OCI-LY1 (cell line): ENCODE results near the gene ACACA.
"Not testable (repeated sequence)": the region's sequence is repeated elsewhere in the genome, so short reads cannot be mapped to it uniquely, and the experiment has no call there.

ENCODE experiments used
- H2AFZ ChIP-seq: fragments of 200-600 bp; sonication (generic), shearing (Covaris generic); 2 replicates; pipeline ENCODE4 v1.6.0; 2014; ENCODE audit warnings: antibody characterized with exemption, mild to moderate bottlenecking, low read length
- H3F3A ChIP-seq: fragments of 200-600 bp; sonication (generic), shearing (Covaris generic); 2 replicates; pipeline ENCODE4 v1.6.0; 2014; ENCODE audit warnings: mild to moderate bottlenecking, antibody characterized with exemption, low read length, moderate library complexity; ENCODE audit not compliant: insufficient read depth
- H3K27ac ChIP-seq: fragments of 200-600 bp; sonication (generic); 2 replicates; pipeline ENCODE4 v1.5.1; 2014; ENCODE audit warnings: low read length, mixed run types, mild to moderate bottlenecking, low read depth; ENCODE audit not compliant: poor library complexity, severe bottlenecking
- H3K27me3 ChIP-seq: fragments of 200-600 bp; sonication (generic); 2 replicates; pipeline ENCODE4 v1.6.0; 2014; ENCODE audit warnings: antibody characterized with exemption, mild to moderate bottlenecking, low read length, moderate library complexity; ENCODE audit not compliant: insufficient read depth
- H3K36me3 ChIP-seq: fragments of 200-600 bp; sonication (generic); 2 replicates; pipeline ENCODE4 v1.6.1; 2014; ENCODE audit warnings: mild to moderate bottlenecking, antibody characterized with exemption, low read length, moderate library complexity, mixed read lengths; ENCODE audit not compliant: insufficient read depth
- H3K4me1 ChIP-seq: fragments of 200-600 bp; sonication (generic); 2 replicates; pipeline ENCODE4 v1.5.1; 2014; ENCODE audit warnings: mild to moderate bottlenecking, low read length, moderate library complexity; ENCODE audit not compliant: insufficient read depth, severe bottlenecking
- H3K4me2 ChIP-seq: fragments of 200-600 bp; sonication (generic), shearing (Covaris generic); 2 replicates; pipeline ENCODE4 v1.6.1; 2014; ENCODE audit warnings: low read length
- H3K4me3 ChIP-seq: fragments of 200-600 bp; sonication (generic); 2 replicates; pipeline ENCODE4 v1.5.1; 2014; ENCODE audit warnings: low read length, low read depth, mild to moderate bottlenecking, mixed read lengths; ENCODE audit not compliant: poor library complexity, severe bottlenecking
- H3K79me2 ChIP-seq: fragments of 200-600 bp; shearing (Covaris generic); 2 replicates; pipeline ENCODE4 v1.6.1; 2016; ENCODE audit warnings: mixed run types, low read length, mixed read lengths; ENCODE audit not compliant: insufficient read depth
- H3K9ac ChIP-seq: fragments of 200-600 bp; sonication (generic), shearing (Covaris generic); 2 replicates; pipeline ENCODE4 v1.6.1; 2014; ENCODE audit warnings: mild to moderate bottlenecking, low read length, mixed read lengths
- H3K9me2 ChIP-seq: fragments of 200-600 bp; sonication (generic), shearing (Covaris generic); 2 replicates; pipeline ENCODE4 v1.6.1; 2014; ENCODE audit warnings: low read depth, mild to moderate bottlenecking, low read length, mixed read lengths
- H3K9me3 ChIP-seq: fragments of 200-600 bp; shearing (Covaris generic); 2 replicates; pipeline ENCODE4 v1.6.1; 2014; ENCODE audit warnings: low read length, mixed read lengths
- H4K20me1 ChIP-seq: fragments of 200-600 bp; sonication (generic), shearing (Covaris generic); 2 replicates; pipeline ENCODE4 v1.6.0; 2016; ENCODE audit warnings: mild to moderate bottlenecking, low read length; ENCODE audit not compliant: insufficient read depth
- CTCF ChIP-seq: fragments of 200-600 bp; sonication (generic), shearing (Covaris generic); IDR thresholded peaks from 2 replicates; pipeline ENCODE4 v1.5.1; 2017; ENCODE audit warnings: mild to moderate bottlenecking, antibody characterized with exemption, low read length, moderate library complexity, mixed read lengths
- EZH2 ChIP-seq: fragments of 200-600 bp; sonication (generic), shearing (Covaris generic); IDR thresholded peaks from 2 replicates; pipeline ENCODE4 v1.8.0; 2017; ENCODE audit warnings: borderline replicate concordance, mixed run types, mild to moderate bottlenecking, antibody characterized with exemption, low read length, moderate library complexity, mixed read lengths

ACACA gene

GRCh38 chr17:37346863-37347402 is 59.7 kb downstream of the ACACA start:
- not testable (repeated sequence) for H3K4me1 ChIP-seq, H3K4me2 ChIP-seq, H3K9me2 ChIP-seq, H2AFZ ChIP-seq, H3K4me3 ChIP-seq, H3F3A ChIP-seq, H3K9me3 ChIP-seq, H3K27me3 ChIP-seq, H3K27ac ChIP-seq, H3K9ac ChIP-seq, H4K20me1 ChIP-seq
- peaks cover 62% of the 10 kb centered on the region for H3K36me3 ChIP-seq
- H3K79me2 ChIP-seq: peaks cover 78% of the 10 kb centered on the region

GRCh38 chr17:37344519-37344918 is 62.1 kb downstream of the ACACA start:
- no peaks in the 10 kb centered on the region for H3K9me2 ChIP-seq
- 0 out of 2 replicates have a peak, but pooled peaks cover 4% of the 10 kb centered on the region for H3K9me3 ChIP-seq
- H3F3A ChIP-seq: no peaks in the 10 kb centered on the region
- TF ChIP-seq EZH2 (no peak), CTCF (no peak)
- H3K79me2 ChIP-seq: peaks cover 76% of the 10 kb centered on the region
- no peak overlapping the region for H3K4me3 ChIP-seq
- H3K9ac ChIP-seq: no peak overlapping the region
- no peaks in the 10 kb centered on the region for H3K4me1 ChIP-seq
- H2AFZ ChIP-seq: no peak overlapping the region
- peaks cover 63% of the 10 kb centered on the region for H3K36me3 ChIP-seq
- H3K27me3 ChIP-seq: no peaks in the 10 kb centered on the region
- H4K20me1 ChIP-seq: no peaks in the 10 kb centered on the region
- H3K27ac ChIP-seq: no peak overlapping the region
- H3K4me2 ChIP-seq: no peak overlapping the region

GRCh38 chr17:37342589-37342988 is 64.0 kb downstream of the ACACA start:
- no peak overlapping the region for H3K9ac ChIP-seq
- no peaks in the 10 kb centered on the region for H3K27me3 ChIP-seq
- H3K9me3 ChIP-seq: 0 out of 2 replicates have a peak, but pooled peaks cover 4% of the 10 kb centered on the region
- no peaks in the 10 kb centered on the region for H3F3A ChIP-seq
- no peak overlapping the region for H3K27ac ChIP-seq
- H3K79me2 ChIP-seq: peaks cover 69% of the 10 kb centered on the region
- no peak overlapping the region for H3K4me3 ChIP-seq
- no peaks in the 10 kb centered on the region for H3K4me1 ChIP-seq
- no peak for TF ChIP-seq EZH2
- TF ChIP-seq CTCF: no peak
- H3K36me3 ChIP-seq: peaks cover 62% of the 10 kb centered on the region
- H4K20me1 ChIP-seq: no peaks in the 10 kb centered on the region
- no peak overlapping the region for H2AFZ ChIP-seq
- H3K4me2 ChIP-seq: no peak overlapping the region
- H3K9me2 ChIP-seq: no peaks in the 10 kb centered on the region

GRCh38 chr17:37340804-37341203 is 65.8 kb downstream of the ACACA start:
- H2AFZ ChIP-seq: no peak overlapping the region
- no peak overlapping the region for H3K27ac ChIP-seq
- peaks cover 52% of the 10 kb centered on the region for H3K79me2 ChIP-seq
- H3K9me2 ChIP-seq: no peaks in the 10 kb centered on the region
- H3K4me2 ChIP-seq: no peak overlapping the region
- no peak overlapping the region for H3K4me3 ChIP-seq
- H3K4me1 ChIP-seq: no peaks in the 10 kb centered on the region
- no peaks in the 10 kb centered on the region for H4K20me1 ChIP-seq
- H3K9me3 ChIP-seq: no peaks in the 10 kb centered on the region
- H3F3A ChIP-seq: no peaks in the 10 kb centered on the region
- peaks cover 64% of the 10 kb centered on the region for H3K36me3 ChIP-seq
- no peak overlapping the region for H3K9ac ChIP-seq
- H3K27me3 ChIP-seq: no peaks in the 10 kb centered on the region
- TF ChIP-seq EZH2 (no peak), CTCF (no peak)
